HG03469 (cell line): ENCODE results near the gene COLEC11.
A peak's percentile ranks its signal among the peaks of the same experiment; 100 is the strongest.
"Not testable (repeated sequence)": the region's sequence is repeated elsewhere in the genome, so short reads cannot be mapped to it uniquely, and the experiment has no call there.

Experiments
- ATAC-seq: cut with Tn5 transposase; IDR thresholded peaks from one replicate; pipeline ENCODE4 v1.9.1; 2021; ENCODE audit warnings: mild to moderate bottlenecking, moderate library complexity, moderate number of reproducible peaks; ENCODE audit not compliant: unreplicated experiment

Gene COLEC11

GRCh38 chr2:3604991-3605961, 10.4 kb downstream of the COLEC11 start:
- no peak for ATAC-seq

- no peak for ATAC-seq
Observed at GRCh38 chr2:3606028-3606369, 11.1 kb downstream of the COLEC11 start.

- no peak for ATAC-seq
Observed at GRCh38 chr2:3606370-3607201, 11.7 kb downstream of the COLEC11 start.

- ATAC-seq = no peak
Observed at GRCh38 chr2:3608373-3609278, 13.7 kb downstream of the COLEC11 start.

- ATAC-seq = peak; percentile 59
Observed at GRCh38 chr2:3609279-3609673, 14.4 kb downstream of the COLEC11 start.

- ATAC-seq = no peak
Observed at GRCh38 chr2:3610415-3610814, 15.5 kb downstream of the COLEC11 start.

GRCh38 chr2:3610881-3611505, 16.1 kb downstream of the COLEC11 start:
- no peak for ATAC-seq

GRCh38 chr2:3611589-3611988, 16.7 kb downstream of the COLEC11 start:
- no peak for ATAC-seq

GRCh38 chr2:3612639-3613523, 18.0 kb downstream of the COLEC11 start:
- no peak for ATAC-seq

GRCh38 chr2:3613524-3613905, 18.6 kb downstream of the COLEC11 start:
- no peak for ATAC-seq

- ATAC-seq = not testable (repeated sequence)
Observed at GRCh38 chr2:3614743-3615142, 19.8 kb downstream of the COLEC11 start.

- ATAC-seq = not testable (repeated sequence)
Observed at GRCh38 chr2:3615541-3616200, 20.8 kb downstream of the COLEC11 start.

GRCh38 chr2:3616435-3617197, 21.7 kb downstream of the COLEC11 start:
- not testable (repeated sequence) for ATAC-seq

GRCh38 chr2:3617198-3617890, 22.4 kb downstream of the COLEC11 start:
- ATAC-seq = no peak

- no peak for ATAC-seq
Observed at GRCh38 chr2:3618367-3618766, 23.5 kb downstream of the COLEC11 start.

- ATAC-seq = no peak
Observed at GRCh38 chr2:3619033-3619432, 24.1 kb downstream of the COLEC11 start.

GRCh38 chr2:3619661-3620060, 24.7 kb downstream of the COLEC11 start:
- not testable (repeated sequence) for ATAC-seq
